HL-60 (cell line): ENCODE data around the gene FYN.

Experiments
- GABPA ChIP-seq: IDR thresholded peaks from 2 replicates; pipeline ENCODE4 v1.6.1; 2012; ENCODE audit warnings: low read depth
- POLR2AphosphoS5 ChIP-seq: IDR thresholded peaks from 2 replicates; pipeline ENCODE4 v1.6.1; 2012; ENCODE audit warnings: low read depth
- TF ChIP-seq, protein P1 (sequence below): IDR thresholded peaks from one replicate; pipeline ENCODE4 v1.5.1; 2011; ENCODE audit warnings: low read length, control low read depth, inconsistent platforms; ENCODE audit not compliant: insufficient read depth
- TF ChIP-seq, protein P2 (sequence below): IDR thresholded peaks from 2 replicates; pipeline ENCODE4 v1.6.1; 2012; ENCODE audit warnings: low read depth; ENCODE audit not compliant: insufficient replicate concordance

- TF ChIP-seq GABPA (no peak), POLR2AphosphoS5 (no peak)
- TF ChIP-seq, protein P1, sequence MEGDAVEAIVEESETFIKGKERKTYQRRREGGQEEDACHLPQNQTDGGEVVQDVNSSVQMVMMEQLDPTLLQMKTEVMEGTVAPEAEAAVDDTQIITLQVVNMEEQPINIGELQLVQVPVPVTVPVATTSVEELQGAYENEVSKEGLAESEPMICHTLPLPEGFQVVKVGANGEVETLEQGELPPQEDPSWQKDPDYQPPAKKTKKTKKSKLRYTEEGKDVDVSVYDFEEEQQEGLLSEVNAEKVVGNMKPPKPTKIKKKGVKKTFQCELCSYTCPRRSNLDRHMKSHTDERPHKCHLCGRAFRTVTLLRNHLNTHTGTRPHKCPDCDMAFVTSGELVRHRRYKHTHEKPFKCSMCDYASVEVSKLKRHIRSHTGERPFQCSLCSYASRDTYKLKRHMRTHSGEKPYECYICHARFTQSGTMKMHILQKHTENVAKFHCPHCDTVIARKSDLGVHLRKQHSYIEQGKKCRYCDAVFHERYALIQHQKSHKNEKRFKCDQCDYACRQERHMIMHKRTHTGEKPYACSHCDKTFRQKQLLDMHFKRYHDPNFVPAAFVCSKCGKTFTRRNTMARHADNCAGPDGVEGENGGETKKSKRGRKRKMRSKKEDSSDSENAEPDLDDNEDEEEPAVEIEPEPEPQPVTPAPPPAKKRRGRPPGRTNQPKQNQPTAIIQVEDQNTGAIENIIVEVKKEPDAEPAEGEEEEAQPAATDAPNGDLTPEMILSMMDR = no peak
- TF ChIP-seq, protein P2, sequence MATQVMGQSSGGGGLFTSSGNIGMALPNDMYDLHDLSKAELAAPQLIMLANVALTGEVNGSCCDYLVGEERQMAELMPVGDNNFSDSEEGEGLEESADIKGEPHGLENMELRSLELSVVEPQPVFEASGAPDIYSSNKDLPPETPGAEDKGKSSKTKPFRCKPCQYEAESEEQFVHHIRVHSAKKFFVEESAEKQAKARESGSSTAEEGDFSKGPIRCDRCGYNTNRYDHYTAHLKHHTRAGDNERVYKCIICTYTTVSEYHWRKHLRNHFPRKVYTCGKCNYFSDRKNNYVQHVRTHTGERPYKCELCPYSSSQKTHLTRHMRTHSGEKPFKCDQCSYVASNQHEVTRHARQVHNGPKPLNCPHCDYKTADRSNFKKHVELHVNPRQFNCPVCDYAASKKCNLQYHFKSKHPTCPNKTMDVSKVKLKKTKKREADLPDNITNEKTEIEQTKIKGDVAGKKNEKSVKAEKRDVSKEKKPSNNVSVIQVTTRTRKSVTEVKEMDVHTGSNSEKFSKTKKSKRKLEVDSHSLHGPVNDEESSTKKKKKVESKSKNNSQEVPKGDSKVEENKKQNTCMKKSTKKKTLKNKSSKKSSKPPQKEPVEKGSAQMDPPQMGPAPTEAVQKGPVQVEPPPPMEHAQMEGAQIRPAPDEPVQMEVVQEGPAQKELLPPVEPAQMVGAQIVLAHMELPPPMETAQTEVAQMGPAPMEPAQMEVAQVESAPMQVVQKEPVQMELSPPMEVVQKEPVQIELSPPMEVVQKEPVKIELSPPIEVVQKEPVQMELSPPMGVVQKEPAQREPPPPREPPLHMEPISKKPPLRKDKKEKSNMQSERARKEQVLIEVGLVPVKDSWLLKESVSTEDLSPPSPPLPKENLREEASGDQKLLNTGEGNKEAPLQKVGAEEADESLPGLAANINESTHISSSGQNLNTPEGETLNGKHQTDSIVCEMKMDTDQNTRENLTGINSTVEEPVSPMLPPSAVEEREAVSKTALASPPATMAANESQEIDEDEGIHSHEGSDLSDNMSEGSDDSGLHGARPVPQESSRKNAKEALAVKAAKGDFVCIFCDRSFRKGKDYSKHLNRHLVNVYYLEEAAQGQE = no peak
Observed at GRCh38 chr6:111739257-111739696, 134.0 kb downstream of the FYN start.
